ENCODE data around the gene FREM1. TPM values are rescaled to one million over a fixed set of nuclear protein-coding genes. Genes with fewer than 3 reads are reported as not detected.

The FREM1 gene
- total RNA-seq, 1 donor from 2014 or later = not detected

DNA sequence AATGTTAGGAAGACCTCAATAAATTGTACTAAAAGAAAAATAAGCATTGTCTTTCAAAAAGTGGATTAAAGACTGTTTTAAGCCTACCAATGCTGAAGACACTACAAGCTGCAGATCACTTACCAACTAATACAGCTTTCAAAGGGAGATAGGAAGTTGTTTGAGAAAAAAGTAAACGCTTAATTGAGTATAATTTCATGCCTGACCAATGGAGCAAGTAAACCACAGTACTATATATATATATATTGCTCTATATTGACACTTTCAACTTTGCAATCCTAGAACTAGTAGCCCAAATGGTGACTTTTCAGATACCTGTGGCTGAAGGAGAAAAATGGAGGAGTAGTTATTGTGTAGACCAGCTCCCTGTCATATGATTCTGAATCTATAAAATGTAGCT, 85.7 kb downstream of the FREM1 start:
- no peaks in the 10 kb centered on the region for H3K36me3 Mint-ChIP-seq (ENCODE audit: low read depth)
- no peak for ATAC-seq (ENCODE audit: low read depth)
- ChIA-PET POLR2A (no interaction called here), CTCF (no interaction called here)
- H3K9me3 Mint-ChIP-seq = peaks cover 5% of the 10 kb centered on the region
- no peak overlapping the region for H3K4me3 Mint-ChIP-seq
- TF ChIP-seq CTCF (IDR thresholded peaks at IDR 0.05) = no peak
- intact Hi-C loops (cut with micrococcal nuclease) = no loop called here
- no peak overlapping the region for H3K27ac Mint-ChIP-seq
- peaks cover 11% of the 10 kb centered on the region for H3K4me1 Mint-ChIP-seq
- no peak for DNase-seq
- H3K27me3 Mint-ChIP-seq = peaks cover 7% of the 10 kb centered on the region

DNA sequence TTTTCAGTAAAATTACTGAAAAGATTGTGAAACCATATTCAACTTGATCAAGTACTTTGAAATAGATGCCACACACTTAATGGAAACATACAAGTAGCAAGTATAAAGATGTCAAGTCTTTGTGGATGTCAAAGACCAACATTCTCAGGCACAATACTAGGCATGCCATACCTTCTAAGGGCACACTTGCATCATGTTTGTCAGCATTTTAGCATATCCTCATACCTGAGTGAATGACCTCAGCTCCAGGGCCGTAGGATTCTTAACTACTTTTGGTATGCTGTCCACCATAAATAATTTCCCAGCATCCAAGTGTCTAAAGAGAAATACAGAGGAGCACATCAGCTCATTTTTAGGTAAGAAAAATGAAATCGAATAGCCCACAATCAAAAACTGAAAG, 86.4 kb downstream of the FREM1 start:
- no peak overlapping the region for H3K27ac Mint-ChIP-seq
- peaks cover 9% of the 10 kb centered on the region for H3K27me3 Mint-ChIP-seq
- H3K36me3 Mint-ChIP-seq (ENCODE audit: low read depth) = no peaks in the 10 kb centered on the region
- DNase-seq (no peak), ATAC-seq (ENCODE audit: low read depth) (no peak)
- intact Hi-C loops (cut with micrococcal nuclease) = no loop called here
- no peak overlapping the region for H3K4me3 Mint-ChIP-seq
- no peak for TF ChIP-seq CTCF (IDR thresholded peaks at IDR 0.05)
- H3K4me1 Mint-ChIP-seq = peaks cover 11% of the 10 kb centered on the region
- ChIA-PET POLR2A (no interaction called here), CTCF (no interaction called here)
- H3K9me3 Mint-ChIP-seq = peaks cover 1% of the 10 kb centered on the region

DNA sequence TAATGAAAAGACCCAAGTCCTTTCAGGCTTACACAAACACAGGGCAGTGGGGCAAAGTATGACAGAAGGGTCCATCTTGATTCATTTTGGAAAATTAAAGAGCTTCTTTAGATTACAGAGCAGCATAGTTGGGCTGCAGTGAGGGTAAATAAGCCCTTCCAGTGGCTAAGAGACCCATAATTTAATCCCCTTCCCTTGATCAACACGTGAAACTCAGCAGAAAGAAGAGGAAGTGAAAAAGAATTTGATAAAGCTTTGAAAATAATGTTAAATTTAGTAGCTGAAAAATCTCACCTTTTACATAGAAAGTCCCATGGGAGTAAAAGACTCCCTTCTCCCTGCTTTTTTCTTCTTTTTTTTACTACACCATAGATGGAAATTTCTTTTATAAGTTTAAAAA, 87.6 kb downstream of the FREM1 start:
- intact Hi-C loops (cut with micrococcal nuclease) = no loop called here
- no peak for TF ChIP-seq CTCF (IDR thresholded peaks at IDR 0.05)
- no peak for ATAC-seq (ENCODE audit: low read depth)
- Mint-ChIP-seq H3K36me3 (ENCODE audit: low read depth) (no peaks in the 10 kb centered on the region), H3K9me3 (peaks cover 1% of the 10 kb centered on the region), H3K27me3 (peaks cover 9% of the 10 kb centered on the region), H3K4me1 (peaks cover 11% of the 10 kb centered on the region), H3K27ac (no peak overlapping the region), H3K4me3 (no peak overlapping the region)
- ChIA-PET CTCF (no interaction called here), POLR2A (no interaction called here)
- DNase-seq = no peak

GRCh38 chr9:14819183-14819582, 91.0 kb downstream of the FREM1 start:
- Mint-ChIP-seq H3K27ac (no peak overlapping the region), H3K4me3 (no peak overlapping the region), H3K27me3 (peaks cover 3% of the 10 kb centered on the region), H3K4me1 (peaks cover 11% of the 10 kb centered on the region), H3K9me3 (peaks cover 1% of the 10 kb centered on the region), H3K36me3 (ENCODE audit: low read depth) (no peaks in the 10 kb centered on the region)
- ChIA-PET POLR2A (no interaction called here), CTCF (no interaction called here)
- DNase-seq = no peak
- no peak for TF ChIP-seq CTCF (IDR thresholded peaks at IDR 0.05)
- intact Hi-C loops (cut with micrococcal nuclease) = no loop called here
- no peak for ATAC-seq (ENCODE audit: low read depth)

DNA sequence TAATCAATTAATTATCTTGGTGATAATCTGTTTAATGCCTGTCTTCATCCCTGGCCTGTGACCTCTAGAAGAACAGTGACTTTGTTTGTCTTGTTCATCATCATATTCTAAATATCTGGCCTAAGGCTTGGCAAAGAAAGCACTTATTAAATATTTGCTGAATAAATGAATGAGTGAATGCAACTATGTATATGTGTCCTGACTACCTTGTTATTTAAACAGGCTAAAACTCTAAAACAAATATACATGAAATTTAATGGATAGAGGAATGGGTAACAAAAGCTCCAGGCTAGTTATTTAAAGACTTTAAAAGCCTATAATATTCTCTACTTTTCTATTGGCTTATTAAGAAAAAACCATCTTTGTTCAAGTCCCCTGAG, 96.0 kb downstream of the FREM1 start:
- no peaks in the 10 kb centered on the region for H3K9me3 Mint-ChIP-seq
- no peak for DNase-seq
- H3K36me3 Mint-ChIP-seq (ENCODE audit: low read depth) = no peaks in the 10 kb centered on the region
- no peak overlapping the region for H3K4me3 Mint-ChIP-seq
- POLR2A ChIA-PET = no interaction called here
- H3K27me3 Mint-ChIP-seq = peaks cover 14% of the 10 kb centered on the region
- intact Hi-C loops (cut with micrococcal nuclease) = no loop called here
- ATAC-seq (ENCODE audit: low read depth) = no peak
- no peak for TF ChIP-seq CTCF (IDR thresholded peaks at IDR 0.05)
- CTCF ChIA-PET = no interaction called here
- no peaks in the 10 kb centered on the region for H3K4me1 Mint-ChIP-seq
- H3K27ac Mint-ChIP-seq = no peak overlapping the region

Measured in activated B cell treated with CpG ODN at 0.5 μM for 24 hours (primary cell).